HG03060 (cell line): Measurements from ENCODE around the gene NCOR2.
"Not testable (repeated sequence)": the region's sequence is repeated elsewhere in the genome, so short reads cannot be mapped to it uniquely, and the experiment has no call there.

ENCODE experiments used
- ATAC-seq: cut with Tn5 transposase; IDR thresholded peaks from one replicate; pipeline ENCODE4 v1.9.1; 2021; ENCODE audit warnings: low read depth, moderate number of reproducible peaks; ENCODE audit not compliant: unreplicated experiment

NCOR2 gene

DNA sequence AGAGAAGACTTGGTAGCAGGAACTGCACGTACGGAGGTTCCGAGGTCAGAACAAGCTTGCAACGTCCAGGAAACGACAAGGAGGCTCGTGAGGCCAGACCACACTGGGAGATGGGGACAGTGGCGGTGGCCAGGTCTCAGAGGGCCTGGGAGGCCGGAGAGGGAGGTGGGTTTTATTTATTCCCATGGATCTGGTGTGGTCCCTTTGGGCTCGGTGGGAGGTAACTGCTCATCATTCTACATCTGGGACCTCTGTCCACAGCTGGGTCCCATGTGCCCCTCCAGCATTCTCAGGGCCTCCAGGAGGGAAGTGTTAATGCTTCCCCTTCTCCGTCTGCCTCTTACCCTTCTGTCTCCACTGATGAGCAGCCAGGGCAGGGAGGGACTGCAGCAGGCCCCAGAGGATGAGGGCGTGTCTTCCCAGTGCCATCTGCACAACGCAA is 35.7 kb upstream of the NCOR2 start:
- no peak for ATAC-seq

DNA sequence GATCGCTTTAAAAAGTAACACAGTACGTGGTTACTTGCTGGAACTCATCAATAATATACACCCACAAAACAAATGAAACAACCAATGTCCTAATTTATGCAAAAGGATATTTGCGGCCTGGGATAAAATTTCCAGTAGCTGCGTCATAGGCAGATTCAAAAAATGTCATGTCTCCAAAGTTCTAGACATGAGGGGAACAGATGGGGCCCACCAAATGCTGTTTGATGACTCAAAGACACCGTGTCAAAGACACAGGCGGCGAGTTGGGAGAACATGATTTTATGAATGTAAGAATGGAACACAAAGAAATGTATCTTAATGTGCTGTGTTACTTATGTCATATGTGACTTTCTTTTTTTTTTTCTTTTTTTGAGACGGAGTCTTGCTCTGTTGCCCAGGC is 34.3 kb upstream of the NCOR2 start:
- ATAC-seq: no peak

DNA sequence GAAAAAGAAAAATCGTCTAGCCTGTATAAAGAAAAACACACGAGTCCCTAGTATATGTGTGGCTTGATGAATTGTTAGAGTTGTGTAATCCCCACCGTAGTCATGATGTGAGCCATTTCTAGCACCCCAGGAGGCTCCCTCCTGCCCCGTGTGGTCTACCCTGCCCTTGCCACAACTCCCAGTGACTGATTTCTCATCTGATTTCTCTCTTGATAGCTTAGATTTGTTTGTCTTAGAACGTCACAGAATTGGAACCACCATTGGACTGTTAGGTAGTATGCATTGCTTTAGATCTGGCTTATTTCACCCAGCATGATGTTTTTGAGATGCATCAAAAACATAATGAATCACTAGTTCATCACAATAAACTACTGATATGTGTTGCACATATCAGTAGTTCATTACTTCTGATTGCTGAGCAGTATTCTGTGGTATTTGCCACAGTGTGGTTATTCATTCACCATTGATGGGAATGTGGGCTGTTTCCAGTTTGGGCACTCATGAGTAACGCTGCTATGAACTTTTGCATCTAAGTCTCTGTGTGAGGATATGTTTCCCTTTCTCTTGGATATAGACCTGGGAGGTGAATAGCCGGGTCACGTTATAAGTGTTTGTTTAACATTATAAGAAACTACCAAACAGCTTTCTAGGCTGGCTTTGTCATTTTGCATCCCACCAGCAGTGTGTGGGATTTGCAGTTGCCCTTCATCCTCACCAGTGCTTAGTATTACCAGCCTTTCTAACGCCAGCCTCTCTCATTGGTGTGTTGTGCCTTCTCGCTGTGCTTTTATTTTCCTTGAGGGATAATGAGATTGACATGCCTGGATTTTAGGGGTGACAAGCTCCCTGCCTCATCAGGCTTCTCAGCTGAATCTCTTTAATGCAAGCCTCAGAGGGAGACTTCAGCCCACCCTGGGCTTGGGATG is 31.9 kb upstream of the NCOR2 start:
- no peak for ATAC-seq

DNA sequence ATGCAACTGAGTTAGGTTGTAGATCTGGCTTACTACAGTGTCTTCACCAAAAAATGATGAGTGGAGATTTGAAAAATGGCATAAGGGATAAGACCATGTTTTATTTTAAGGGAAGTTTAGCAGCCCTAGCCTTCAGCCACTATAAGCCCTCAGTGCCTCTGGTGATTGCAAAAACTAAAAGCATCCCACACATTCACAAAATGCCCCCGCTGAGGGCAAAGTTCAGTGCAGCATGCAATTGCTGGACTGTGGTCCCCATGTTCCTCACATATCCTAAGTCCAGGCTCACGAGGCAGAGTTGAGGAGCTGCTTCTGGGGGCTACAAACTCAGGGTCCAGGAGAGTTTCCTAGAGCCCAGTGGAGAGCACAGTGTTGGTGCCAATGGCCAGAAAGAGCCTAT is 29.6 kb upstream of the NCOR2 start:
- no peak for ATAC-seq

DNA sequence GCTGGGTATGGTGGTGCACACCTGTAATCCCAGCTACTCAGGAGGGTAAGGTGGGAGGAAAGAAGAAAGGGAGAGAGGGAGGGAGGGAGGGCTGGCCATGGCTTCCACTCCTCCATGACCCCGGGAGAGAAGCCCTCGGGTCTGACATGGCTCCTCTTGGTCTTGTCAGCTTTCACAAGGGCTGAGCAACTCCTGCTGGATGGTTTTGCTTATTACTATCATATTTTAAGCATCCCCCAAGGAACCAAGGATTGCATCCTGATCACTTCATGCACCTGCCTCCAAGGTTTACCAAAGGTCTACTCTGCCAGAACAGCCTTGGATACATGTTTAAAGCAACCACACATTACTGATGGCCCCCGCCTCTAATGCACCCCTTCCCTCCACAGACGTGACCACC is 28.0 kb upstream of the NCOR2 start:
- ATAC-seq: no peak

DNA sequence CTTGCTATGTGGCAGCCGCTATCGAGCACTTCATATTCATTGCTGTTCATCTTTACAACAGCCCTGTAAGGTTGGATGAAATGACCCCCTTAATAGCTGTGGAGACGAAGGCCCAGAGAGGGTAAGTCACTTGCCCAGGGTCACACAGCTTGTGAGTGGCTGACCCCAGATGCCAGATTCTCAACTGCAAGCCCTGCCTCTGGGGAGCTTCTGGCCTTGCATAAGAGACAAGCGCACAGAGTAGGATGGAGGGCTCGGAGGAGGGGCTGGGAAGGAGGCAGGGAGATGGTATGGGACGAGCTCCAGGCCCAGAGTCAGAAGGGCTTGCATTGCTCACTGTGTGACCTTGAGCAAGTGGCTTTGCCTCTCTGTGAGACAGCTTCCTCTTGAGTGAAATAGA is 27.4 kb upstream of the NCOR2 start:
- ATAC-seq: no peak

DNA sequence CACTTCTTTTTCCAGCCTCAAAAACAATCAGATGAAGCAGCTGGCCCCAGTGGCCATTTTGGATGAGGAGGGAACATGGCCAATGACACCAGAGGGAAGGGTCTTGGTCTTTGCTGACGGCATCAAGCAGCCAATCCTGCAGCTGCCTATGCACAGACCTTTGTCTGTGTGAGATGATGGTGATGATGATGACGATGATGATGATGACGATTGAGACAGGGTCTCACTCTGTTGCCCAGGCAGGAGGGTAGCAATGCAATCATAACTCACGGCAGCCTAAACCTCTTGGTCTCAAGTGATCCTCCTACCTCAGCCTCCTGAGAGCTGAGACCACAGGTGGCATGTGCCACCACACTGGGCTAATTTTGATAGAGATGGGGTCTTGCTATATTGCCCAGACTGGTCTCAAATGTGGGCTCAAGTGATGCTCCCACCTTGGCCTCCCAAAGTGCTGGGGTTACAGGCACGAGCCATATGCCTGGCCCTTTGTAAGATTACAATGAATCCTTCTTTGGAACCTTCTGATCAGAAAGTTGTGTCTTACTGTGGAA is 26.5 kb upstream of the NCOR2 start:
- ATAC-seq: no peak

DNA sequence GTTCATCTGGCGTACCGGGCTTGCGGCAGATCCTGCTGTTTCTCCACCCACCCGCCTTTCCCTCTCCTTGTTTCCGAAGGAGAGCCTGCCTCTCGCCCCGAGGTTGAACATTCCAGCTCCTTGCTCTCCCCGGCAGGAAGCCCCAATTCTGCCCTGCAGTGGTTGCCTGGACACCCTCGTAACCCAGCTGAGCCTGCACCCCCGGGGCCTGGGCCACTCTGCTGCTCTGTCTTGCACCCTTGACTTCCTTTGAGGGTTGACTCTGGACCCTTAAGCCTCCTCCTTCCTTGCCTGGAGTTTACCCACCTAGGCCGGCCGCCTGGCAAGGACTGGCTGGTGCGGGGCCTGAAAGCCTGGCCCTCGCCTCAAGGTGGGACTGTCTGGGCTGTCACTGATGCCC is 25.8 kb upstream of the NCOR2 start:
- ATAC-seq: no peak

DNA sequence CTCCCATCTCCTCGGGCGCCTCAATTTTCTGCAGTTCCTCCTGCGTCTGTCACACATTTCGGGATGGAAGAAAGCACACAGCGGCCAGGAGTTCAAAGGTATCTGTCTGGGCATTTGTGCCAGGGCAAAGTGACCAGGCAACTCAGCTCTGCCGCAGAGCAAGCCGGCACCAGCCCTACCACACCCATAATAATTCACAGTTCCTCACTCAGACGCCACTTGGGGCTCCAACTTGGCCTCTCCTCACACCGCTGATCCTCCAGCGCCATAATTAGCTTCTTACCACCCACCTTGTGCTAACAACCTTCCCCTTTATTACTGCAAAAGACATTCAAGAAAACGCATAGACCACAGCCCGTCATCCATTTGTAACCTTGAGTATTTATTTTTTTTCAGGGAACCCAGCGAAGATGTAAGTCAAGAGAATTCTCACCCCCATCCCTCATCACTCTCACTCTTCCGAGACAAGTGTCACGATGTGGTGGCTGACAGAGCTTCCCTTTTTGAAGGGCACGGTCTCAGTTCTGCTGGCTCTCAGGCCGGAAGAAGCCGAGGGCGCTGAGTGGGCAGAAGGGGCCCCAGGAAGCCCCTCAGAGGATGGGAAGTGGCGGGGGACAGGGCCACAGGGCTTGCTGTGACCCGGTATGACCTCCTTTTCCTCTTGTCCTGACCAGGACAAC is 25.2 kb upstream of the NCOR2 start:
- no peak for ATAC-seq

DNA sequence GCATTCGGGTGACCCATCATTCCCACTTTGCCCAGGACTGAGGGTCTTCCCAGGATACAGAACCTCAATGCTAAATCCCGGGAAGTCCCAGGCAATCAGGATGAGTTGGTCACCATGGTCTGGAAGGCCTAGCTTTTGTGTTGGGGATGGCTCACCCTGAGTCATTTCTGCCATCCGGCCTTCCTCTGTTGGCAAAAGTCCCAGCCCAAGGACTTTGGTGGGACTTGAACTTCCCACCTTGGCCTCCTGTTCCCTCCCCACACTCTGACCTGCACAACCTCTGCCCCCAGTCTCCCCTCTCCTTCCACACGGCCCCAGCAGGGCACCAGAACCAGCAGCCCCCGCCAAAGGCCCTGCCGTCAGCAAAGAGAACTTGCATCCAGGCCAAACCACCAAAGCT is 24.6 kb upstream of the NCOR2 start:
- ATAC-seq: no peak

DNA sequence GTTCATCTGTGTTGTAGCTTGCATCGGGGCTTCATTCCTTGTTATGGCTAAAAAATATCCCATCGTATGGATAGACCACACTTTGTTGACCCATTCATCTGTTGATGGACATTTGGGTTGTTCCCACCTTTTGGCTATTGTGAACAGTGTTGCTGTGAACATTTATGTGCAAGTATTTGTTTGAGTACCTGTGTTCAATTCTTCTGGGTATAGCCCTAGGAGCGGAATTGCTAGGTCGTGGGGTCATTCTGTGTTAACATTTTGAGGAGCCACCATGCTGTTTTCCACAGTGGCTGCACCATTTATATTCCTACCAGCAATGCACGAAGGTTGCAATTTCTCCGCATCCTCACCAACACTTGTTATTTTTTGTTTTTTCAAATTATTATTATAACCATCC is 23.0 kb upstream of the NCOR2 start:
- ATAC-seq: no peak

DNA sequence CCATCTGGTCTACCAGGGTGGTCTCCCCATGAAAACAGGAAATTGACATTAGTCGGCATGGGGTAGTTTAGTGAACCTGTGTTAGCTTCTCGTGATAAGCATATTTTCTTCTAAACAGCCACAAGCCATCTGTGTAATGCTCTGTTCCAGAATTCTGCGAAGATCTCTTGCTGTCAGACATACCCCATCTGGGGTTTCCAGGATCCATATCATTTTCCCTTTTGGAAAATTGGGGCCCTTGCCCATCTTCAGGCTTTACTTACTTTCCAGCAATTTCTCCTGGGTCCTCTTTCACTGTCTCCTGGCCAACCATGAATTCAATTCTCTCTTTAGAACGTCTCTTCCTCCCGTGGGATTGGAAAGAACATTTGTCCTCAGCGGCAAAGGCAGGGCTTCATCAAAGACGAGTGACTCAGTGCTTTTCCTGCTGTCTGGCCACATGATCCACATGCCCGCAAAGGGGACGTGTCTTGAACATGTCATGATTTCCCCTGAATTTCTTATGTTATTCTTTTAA is 21.4 kb upstream of the NCOR2 start:
- no peak for ATAC-seq

DNA sequence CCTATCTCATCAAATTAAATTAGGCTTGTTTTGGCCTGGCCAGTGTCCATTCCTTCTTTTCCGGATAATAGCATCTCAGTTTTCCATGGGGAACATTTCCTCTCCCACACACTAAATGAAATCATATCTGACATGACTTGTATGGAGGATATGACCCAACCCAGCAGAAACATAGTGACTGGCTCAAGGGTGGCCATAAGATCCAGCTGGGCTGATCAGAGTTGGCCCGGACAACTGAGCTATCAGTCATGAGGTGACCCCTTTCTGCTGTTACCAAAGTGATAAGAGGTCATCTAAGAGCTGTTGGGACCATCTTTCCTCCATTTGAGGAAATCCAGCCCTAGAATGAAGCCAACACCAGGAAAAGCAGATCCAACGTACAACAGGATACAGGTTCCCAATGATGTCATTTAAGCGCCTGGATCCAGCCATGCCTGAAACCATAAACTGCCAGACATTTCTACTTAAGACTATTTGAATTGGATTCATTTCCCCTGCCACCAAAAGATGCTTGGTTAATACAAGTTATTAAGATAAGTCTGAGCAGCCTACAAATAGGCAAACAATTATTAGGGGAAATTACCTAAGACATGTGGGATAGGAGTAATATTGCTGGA is 20.7 kb upstream of the NCOR2 start:
- ATAC-seq: no peak

DNA sequence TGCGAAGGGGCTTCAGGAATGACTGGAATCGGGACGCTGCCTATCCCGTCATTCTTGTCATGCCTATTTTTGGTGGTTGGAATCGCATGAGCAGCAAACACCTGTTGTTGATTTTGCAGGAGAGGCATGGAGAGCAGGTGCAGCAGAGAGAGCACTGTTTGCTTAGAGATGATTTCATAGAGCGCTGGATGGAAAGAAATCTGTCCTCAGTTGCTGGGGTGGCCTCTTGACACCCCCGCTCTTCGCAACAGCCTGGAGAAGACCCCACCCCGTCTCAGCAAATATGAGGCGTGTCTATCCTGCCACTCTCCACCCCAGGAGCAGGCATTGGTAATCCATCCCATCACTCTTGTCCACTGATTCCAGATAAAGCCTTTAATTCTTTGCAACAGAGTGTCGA is 19.3 kb upstream of the NCOR2 start:
- ATAC-seq: no peak

DNA sequence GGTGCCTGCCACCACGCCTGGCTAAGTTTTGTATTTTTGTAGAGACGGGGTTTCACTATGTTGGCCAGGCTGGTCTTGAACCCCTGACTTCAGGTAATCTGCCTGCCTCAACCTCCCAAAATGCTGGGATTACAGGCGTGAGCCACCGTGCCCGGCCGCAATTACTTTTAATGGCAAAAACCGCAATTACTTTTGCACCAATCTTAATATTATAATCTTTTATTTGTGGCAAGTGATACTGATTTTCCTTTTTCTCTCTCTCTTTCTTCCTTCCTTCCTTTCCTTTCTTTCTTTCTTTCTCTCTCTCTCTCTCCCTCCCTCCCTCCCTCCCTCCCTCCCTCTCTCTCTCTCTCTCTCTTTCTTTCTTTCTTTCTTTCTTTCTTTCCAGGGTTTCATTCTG is 17.1 kb upstream of the NCOR2 start:
- not testable (repeated sequence) for ATAC-seq

DNA sequence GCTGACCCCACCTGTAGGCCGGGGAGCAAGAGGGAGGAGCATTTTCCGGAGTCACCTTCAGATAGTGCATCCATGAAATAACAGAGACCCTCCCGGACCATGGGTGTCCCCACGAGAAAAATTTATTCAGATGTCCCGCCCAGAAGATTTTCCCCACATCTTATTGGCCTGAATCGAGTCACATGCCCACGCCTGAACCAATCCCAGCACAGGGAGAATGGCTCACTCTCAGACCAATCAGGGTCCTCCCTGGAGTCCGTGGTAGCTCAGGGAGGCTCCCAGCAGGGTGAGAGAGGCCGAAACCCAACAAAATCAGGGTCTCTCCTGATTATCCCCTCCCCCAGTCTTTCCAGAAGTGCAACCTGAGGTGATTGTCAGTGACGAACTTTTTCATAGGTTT is 16.4 kb upstream of the NCOR2 start:
- no peak for ATAC-seq

DNA sequence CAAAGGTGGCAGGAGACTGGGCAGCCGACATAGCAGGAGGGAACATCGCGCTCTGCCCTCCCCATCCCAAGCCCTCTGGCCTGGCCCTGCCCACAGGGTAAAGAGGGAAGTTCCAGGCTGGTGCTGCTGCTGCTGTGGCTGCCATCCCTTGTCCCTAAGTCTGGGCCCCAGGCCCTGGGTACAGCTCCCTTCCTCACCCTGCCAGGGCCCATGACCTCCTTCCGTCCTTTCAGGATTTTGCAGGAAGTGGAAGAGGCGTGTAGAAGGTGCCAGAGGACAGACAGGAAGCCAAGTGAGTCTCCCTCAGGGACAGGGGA is 14.7 kb upstream of the NCOR2 start:
- ATAC-seq: no peak

DNA sequence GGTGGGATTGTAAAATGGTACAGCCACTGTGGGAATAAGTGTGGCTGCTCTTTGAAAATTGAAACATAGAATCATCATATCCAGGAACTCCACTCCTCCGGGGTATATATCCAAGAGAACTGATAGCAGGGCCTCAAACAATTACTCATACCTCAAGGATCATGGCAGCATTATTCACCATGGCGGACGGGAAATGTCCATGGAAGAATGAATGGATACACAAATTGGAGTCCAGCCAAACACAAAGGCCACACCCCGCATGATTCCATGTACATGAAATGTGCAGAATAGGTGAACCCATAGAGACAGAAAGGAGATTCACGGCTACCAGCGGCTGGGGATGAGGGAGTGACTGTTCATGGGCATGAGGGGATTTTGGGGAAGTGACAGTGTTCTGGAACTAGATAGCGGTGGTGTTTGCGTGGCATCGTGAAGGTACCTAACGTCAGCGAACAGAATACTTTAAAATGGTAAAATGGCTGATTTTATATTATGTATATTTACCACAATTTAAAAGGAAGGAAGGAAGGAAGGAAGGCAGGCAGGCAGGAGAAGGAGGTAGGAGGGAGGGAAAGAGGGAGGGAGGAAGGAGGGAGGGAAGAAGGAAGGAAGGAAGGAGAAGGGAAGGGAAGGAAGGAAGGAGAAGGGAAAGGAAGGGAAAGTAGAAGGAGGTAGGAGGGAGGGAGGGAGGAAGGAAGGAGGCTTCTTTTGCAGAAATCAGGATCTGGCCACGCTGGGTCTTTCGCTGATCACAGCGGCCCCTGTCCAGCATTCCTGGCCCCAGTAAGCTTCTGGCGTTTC is 14.1 kb upstream of the NCOR2 start:
- no peak for ATAC-seq

DNA sequence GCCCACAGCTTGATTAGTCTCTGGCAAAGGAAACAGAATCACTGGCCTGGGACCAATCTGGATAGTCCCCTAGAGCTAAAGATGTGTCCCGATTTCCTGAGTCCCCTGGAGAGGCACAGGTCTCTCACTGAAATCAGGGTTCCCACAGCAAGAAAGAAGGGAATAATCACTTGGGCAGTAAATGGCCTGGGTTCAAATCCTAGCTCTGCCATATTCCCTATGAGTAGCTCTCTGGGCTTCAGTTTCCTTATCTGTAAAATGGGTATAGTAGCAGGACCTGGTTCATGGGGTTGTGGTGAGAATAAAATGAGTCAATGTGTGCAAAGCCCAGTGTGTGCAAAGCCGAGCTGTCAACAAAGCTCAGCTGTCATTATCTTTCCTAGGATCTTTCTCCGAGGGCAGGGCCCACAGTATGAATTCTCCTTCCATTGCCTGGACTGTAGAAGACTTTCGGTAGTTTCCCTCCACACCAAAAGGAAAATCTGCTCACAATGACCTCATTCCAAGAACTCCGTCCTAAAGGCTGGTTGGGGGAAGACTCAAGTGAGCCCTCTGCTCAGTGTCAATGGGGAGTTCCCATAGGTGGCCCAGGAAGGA is 12.6 kb upstream of the NCOR2 start:
- ATAC-seq: no peak

DNA sequence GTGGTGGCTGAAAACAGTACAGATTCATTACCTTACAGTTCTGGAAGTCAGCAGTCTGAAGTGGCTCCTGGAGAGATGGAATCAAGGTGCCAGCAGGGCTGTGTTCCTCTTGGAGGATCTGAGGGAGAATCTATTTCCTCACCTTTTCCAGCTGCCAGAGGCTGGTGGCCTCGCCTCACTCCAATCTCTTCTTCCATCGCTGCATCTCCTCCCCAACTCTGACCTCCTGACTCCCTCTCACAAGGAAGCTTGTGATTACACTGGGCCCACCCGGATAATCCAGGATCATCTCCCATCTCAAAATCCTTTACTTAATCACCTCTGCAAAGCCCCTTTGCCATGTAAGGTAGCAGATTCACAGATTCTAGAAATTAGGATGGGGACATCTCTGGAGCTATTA is 11.4 kb upstream of the NCOR2 start:
- no peak for ATAC-seq
